Eye (tissue), 1 donor: ENCODE results near the gene MYO1B.

Experiments used
- DNase-seq: peaks from one replicate; pipeline ENCODE4 v3.0.0-alpha.2; 2015

Gene MYO1B

GRCh38 chr2:191301971-191302370 is 56.8 kb downstream of the MYO1B start:
- no peak for DNase-seq

- DNase-seq: no peak
These were observed 57.4 kb downstream of the MYO1B start for GRCh38 chr2:191302459-191303139.

- DNase-seq: no peak
These were observed 58.2 kb downstream of the MYO1B start for GRCh38 chr2:191303140-191304005.

- DNase-seq: peak; percentile 65
These were observed 60.0 kb downstream of the MYO1B start for GRCh38 chr2:191304939-191305875.

- no peak for DNase-seq
These were observed 62.8 kb downstream of the MYO1B start for GRCh38 chr2:191308026-191308425.

- no peak for DNase-seq
These were observed 66.0 kb downstream of the MYO1B start for GRCh38 chr2:191311156-191311555.

GRCh38 chr2:191311627-191312026 is 66.4 kb downstream of the MYO1B start:
- no peak for DNase-seq

- DNase-seq: no peak
These were observed 67.0 kb downstream of the MYO1B start for GRCh38 chr2:191312163-191312562.

GRCh38 chr2:191312662-191313061 is 67.5 kb downstream of the MYO1B start:
- no peak for DNase-seq

GRCh38 chr2:191314697-191315364 is 69.6 kb downstream of the MYO1B start:
- DNase-seq: no peak

- no peak for DNase-seq
These were observed 70.2 kb downstream of the MYO1B start for GRCh38 chr2:191315365-191315752.

GRCh38 chr2:191316246-191316994 is 71.2 kb downstream of the MYO1B start:
- DNase-seq: peak; percentile 58

GRCh38 chr2:191318037-191318728 is 73.0 kb downstream of the MYO1B start:
- DNase-seq: no peak

- peak; percentile 50 for DNase-seq
These were observed 73.5 kb downstream of the MYO1B start for GRCh38 chr2:191318729-191319078.

- no peak for DNase-seq
These were observed 74.0 kb downstream of the MYO1B start for GRCh38 chr2:191319186-191319585.

- DNase-seq: no peak
These were observed 75.7 kb downstream of the MYO1B start for GRCh38 chr2:191320881-191321280.

GRCh38 chr2:191321861-191322662 is 76.9 kb downstream of the MYO1B start:
- peak; percentile 86 for DNase-seq

- DNase-seq: no peak
These were observed 77.8 kb downstream of the MYO1B start for GRCh38 chr2:191322828-191323506.

- no peak for DNase-seq
These were observed 80.6 kb downstream of the MYO1B start for GRCh38 chr2:191325651-191326365.
